Measurements from ENCODE around the gene FST. TPM values are rescaled to one million over a fixed set of nuclear protein-coding genes. Genes with fewer than 3 reads are reported as not detected.

Gene FST
- total RNA-seq, 3 donors from 2014 or later = 1.6 to 3.9 (median 3.5) TPM

GRCh38 chr5:53520813-53521212 is 40.4 kb downstream of the FST start:
- ATAC-seq (no peak), DNase-seq (no peak)
- Mint-ChIP-seq H3K4me3 (no peak overlapping the region), H3K36me3 (ENCODE audit: insufficient read depth) (no peaks in the 10 kb centered on the region), H3K27me3 (ENCODE audit: low read depth) (no peaks in the 10 kb centered on the region), H3K4me1 (ENCODE audit: low read depth) (no peaks in the 10 kb centered on the region), H3K9me3 (peaks cover 15% of the 10 kb centered on the region)

Other genes with a start within 250 kb of the FST start
- 10 to 100 TPM; 36.2 to 45.7 (median 42.9) TPM for gene NDUFS4, start 80.0 kb downstream of the FST start, total RNA-seq

All from activated T-cell treated with anti-CD3 and anti-CD28 coated beads, Interleukin-2, amount 50 U/mL, for 4 hours (primary cell).